Stimulated activated CD4-positive, alpha-beta T cell treated with anti-CD3 and anti-CD28 coated beads, TNF-alpha, amount 100 ng/mL, for 24 hours (primary cell): ENCODE results near the gene CTDP1.

Source experiments
- DNase-seq, 3 experiments: peaks; one replicate each; pipeline ENCODE4 v3.0.0-alpha.2; 2020; ENCODE audit warnings: low read depth in 3 of 3

The CTDP1 gene, protein sequence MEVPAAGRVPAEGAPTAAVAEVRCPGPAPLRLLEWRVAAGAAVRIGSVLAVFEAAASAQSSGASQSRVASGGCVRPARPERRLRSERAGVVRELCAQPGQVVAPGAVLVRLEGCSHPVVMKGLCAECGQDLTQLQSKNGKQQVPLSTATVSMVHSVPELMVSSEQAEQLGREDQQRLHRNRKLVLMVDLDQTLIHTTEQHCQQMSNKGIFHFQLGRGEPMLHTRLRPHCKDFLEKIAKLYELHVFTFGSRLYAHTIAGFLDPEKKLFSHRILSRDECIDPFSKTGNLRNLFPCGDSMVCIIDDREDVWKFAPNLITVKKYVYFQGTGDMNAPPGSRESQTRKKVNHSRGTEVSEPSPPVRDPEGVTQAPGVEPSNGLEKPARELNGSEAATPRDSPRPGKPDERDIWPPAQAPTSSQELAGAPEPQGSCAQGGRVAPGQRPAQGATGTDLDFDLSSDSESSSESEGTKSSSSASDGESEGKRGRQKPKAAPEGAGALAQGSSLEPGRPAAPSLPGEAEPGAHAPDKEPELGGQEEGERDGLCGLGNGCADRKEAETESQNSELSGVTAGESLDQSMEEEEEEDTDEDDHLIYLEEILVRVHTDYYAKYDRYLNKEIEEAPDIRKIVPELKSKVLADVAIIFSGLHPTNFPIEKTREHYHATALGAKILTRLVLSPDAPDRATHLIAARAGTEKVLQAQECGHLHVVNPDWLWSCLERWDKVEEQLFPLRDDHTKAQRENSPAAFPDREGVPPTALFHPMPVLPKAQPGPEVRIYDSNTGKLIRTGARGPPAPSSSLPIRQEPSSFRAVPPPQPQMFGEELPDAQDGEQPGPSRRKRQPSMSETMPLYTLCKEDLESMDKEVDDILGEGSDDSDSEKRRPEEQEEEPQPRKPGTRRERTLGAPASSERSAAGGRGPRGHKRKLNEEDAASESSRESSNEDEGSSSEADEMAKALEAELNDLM

DNA sequence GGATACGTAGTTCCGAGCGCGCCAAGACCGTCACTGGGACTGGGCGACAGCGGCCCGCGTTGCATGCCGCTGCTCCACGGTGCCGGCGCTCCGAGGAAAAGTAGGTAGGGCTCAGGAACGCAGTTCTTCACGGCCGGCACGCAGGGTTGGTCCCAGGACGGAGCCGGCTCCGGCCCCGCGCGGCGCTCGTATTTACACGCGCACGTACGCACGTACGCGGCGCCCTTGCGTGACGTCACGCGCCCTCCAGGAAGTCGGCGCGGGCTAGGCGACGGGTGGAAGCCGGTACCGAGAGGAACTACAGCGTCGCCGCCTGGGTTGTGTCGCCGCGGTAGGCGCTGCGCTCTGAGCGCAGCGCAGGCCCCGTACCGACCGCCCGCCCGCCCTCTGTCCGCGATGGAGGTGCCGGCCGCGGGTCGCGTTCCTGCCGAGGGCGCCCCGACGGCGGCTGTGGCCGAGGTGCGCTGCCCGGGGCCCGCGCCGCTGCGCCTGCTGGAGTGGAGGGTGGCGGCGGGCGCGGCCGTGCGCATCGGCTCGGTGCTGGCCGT is at the start of gene CTDP1:
CTDP1 (plus strand) TSS at position 252 of the 548 bp plus-strand sequence; CDS start at position 397, 145 bp downstream.
- peak; percentile 78 to 86 (median 80) for DNase-seq

DNA sequence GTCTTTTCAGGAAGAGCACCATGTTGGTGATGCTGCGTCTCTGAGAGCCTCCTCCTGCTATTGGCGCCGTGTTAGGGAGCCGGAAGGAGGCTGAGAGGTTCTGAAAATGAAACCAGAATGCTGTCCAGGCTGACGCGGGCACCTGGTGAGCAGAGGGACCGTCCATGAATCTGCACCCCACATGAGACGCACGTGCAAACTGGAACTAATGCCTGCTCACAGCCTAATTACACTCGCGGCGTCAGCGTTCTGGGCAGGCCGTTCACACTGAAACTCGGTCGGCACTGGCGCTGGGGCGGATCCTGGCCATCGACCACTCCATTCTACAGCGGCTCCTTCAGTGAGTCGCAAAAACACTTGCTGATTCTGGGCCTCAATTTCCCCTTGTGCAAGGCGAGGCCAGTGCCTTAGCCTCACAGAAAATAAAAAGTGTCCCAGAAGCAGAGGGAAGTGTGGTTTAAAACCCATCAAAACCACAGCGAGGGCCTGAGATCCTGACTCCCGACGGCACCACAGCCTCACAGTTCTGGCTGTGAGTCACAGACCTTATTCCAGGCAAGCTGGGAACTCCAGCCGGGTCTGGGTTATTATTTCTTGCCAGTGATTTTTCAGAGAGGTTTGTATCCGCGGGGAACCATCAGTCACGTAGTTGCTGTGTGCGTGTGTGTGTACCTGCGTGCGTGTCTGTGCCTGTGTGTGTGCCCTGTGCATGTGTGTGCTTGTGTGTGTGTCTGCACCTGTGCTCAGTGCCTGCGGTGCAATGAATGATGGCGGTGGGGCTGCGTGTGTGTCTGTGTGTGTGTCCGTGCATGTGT is 49.1 kb upstream of the CTDP1 start:
- DNase-seq, result no peak

- no peak for DNase-seq
These were observed 48.5 kb upstream of the CTDP1 start for GRCh38 chr18:79631096-79631507.

DNA sequence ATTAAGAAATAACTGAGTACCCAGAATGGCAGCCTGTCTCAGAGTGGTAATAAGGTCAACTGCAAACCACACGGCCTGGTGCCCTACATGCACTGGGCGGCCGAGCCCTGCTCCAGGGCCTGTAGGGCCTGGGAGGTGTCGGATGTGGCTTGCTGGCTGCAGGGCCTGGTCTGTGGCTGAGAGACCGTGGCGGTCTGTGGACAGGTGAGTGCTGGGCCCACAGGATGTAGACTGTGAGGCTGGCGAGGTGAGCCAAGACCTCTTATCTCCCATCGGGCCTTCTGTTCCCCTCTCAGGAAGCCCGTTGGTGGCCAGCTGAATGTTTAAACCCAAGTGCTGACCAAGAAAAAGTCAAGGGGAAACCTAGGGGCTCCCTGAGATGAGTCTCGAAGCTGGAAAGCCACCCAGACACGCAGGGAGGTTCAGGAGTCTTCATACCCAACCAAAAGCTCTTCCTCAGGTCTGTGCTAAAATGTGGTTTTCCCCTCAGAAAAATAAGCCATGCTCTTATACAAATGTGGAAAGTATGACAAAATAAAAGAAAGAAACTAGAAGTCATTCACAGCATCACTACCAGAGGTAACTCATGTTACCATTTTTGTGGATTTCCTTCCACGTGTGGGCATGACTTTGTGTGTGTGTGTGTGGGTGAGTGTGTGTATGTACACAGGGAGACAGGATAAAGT is 47.7 kb upstream of the CTDP1 start:
- no peak for DNase-seq

DNA sequence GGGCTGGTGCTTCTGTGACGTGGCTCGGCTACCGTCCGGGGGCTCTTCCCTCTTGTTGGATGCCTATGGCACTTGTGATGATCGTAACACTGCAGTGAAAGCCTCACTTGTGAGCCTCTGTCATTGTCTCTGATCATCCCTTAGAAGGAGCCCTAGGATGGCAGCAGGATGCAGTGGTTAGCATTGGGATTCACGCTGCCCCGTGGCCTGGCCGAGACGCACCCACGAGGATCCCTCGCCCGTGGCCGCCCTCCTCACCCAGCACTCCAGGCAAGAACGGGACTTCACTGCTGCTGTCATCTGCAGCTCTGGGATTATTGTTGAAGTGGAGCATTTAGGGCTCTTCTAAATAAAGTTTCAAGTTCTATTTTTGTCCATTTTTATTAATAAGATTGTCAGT is 46.8 kb upstream of the CTDP1 start:
- DNase-seq, result no peak

- DNase-seq, result no peak
These were observed 45.4 kb upstream of the CTDP1 start for GRCh38 chr18:79634186-79634585.

GRCh38 chr18:79634593-79635426 is 44.8 kb upstream of the CTDP1 start:
- no peak for DNase-seq

GRCh38 chr18:79635427-79635726 is 44.2 kb upstream of the CTDP1 start:
- DNase-seq, result no peak

GRCh38 chr18:79637181-79637920 is 42.3 kb upstream of the CTDP1 start:
- no peak for DNase-seq

GRCh38 chr18:79637921-79638909 is 41.4 kb upstream of the CTDP1 start:
- DNase-seq, result no peak

DNA sequence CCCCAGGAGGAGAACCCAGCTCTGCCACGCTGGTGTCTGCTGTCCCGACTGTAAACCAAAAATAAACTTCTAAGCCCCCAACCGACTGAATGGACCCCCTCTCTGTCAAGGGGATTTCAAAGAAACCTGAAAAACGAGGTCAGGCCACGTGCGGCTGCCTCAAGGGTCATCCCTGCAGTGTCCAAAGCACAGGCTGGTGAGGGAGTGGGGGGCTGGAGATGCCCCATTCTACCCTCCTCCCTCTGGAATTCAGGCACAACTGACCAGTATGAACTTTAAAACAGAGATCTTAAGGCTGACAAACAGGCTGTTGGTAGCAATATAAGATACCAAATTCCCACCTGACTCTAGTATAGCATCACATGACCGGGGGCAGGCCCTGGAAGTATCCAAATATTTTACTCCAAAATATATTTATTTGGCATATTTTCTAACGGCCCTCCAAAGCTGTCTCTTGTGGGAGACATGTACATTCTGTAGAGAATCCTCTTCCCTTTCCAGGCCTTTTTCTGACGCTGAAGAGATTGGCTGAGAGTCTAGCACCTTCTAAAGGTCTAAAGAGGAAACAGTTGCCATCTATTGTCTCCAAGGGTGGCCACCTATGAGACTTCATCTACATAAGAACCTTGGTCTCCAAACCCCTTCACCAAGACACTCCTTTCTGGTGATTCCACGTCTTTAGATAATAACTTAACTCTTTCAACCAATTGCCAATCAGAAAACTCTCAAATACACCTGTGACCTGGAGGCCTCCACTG is 40.4 kb upstream of the CTDP1 start:
- DNase-seq, result no peak

GRCh38 chr18:79640064-79640672 is 39.4 kb upstream of the CTDP1 start:
- DNase-seq, result no peak

DNA sequence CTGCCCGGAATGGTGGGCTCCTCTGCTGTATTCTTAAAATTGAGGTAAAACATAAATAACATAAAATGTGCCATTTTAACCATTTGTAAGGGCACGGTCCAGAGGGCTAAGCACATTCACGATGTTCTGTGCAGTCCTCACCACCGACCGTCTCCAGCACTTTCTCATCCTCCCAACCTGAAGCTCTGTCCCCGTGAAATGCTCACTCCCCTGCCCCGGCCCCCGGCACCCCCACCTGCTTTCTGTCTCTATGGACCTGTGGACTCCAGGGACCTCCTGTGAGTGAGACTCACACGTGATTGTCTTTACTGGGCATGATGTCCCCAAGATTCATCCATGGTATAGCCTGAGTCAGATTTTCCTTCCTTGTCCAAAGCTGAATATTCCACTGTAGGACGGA is 38.7 kb upstream of the CTDP1 start:
- DNase-seq, result no peak

GRCh38 chr18:79641722-79642497 is 37.7 kb upstream of the CTDP1 start:
- DNase-seq, result no peak

DNA sequence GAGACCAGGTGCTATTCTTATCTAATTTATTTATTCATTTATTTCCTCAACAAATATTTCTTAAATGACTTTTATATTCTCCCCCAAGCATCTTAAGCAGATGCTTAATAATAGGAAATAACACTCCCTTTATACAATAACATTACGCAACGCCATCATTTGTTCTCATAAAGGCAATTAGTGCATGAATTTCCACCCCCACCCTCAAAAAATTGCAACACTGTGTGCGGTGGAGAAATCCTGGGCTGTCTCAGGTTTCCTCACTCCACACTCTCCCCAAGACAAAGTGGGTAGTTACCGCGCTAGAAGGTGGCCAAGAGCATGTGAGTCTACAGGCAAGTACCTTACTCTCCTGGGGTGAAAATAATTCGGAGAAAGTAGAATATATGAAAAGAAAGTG is 37.0 kb upstream of the CTDP1 start:
- no peak for DNase-seq
